Chondrocyte (in vitro differentiated cells): ENCODE data around the gene GLCCI1. TPM values are rescaled to one million over a fixed set of nuclear protein-coding genes. Genes with fewer than 3 reads are reported as not detected.
"Not testable (repeated sequence)": the region's sequence is repeated elsewhere in the genome, so short reads cannot be mapped to it uniquely, and the experiment has no call there.

ENCODE experiments used
- DNase-seq: peaks from one replicate; pipeline ENCODE4 v3.0.0; 2021; ENCODE audit warnings: mixed read lengths, low spot score
- H3K27ac Mint-ChIP-seq: one replicate; pipeline ENCODE4 v1.8.0; 2021; ENCODE audit warnings: mild to moderate bottlenecking, moderate library complexity, mixed read lengths; ENCODE audit not compliant: unreplicated experiment
- H3K27me3 Mint-ChIP-seq: 2 replicates; pipeline ENCODE4 v1.8.0; 2021; ENCODE audit warnings: low read depth, mixed read lengths
- H3K36me3 Mint-ChIP-seq: 2 replicates; pipeline ENCODE4 v1.8.0; 2021; ENCODE audit warnings: low read depth, mixed read lengths
- H3K4me1 Mint-ChIP-seq: 2 replicates; pipeline ENCODE4 v1.8.0; 2021; ENCODE audit warnings: low read depth, mild to moderate bottlenecking, mixed read lengths
- H3K4me3 Mint-ChIP-seq: one replicate; pipeline ENCODE4 v1.8.0; 2021; ENCODE audit warnings: mild to moderate bottlenecking, moderate library complexity, mixed read lengths; ENCODE audit not compliant: unreplicated experiment
- H3K9me3 Mint-ChIP-seq: 2 replicates; pipeline ENCODE4 v1.8.0; 2021; ENCODE audit warnings: low read depth, mixed read lengths
- CTCF ChIP-seq: fragments of 200-600 bp; sonication (generic); IDR thresholded peaks from 2 replicates; pipeline ENCODE4 v1.5.0; 2021; ENCODE audit warnings: antibody characterized with exemption, mild to moderate bottlenecking, moderate library complexity
- total RNA-seq: library from RNA; stranded (reverse); gene quantifications from 3 replicates; pipeline ENCODE4 v1.2.1, GENCODE V29; 2021

GLCCI1 gene
- total RNA-seq, 1 donor from 2014 or later, result 10.2 TPM

- Mint-ChIP-seq H3K4me3 (no peak overlapping the region), H3K4me1 (no peaks in the 10 kb centered on the region), H3K27ac (no peak overlapping the region), H3K27me3 (no peaks in the 10 kb centered on the region), H3K9me3 (no peaks in the 10 kb centered on the region), H3K36me3 (peaks cover 4% of the 10 kb centered on the region)
- no peak for DNase-seq
- TF ChIP-seq CTCF, result no peak
Observed at GRCh38 chr7:8089036-8089780, 120.6 kb downstream of the GLCCI1 start.

GRCh38 chr7:8092140-8092539, 123.5 kb downstream of the GLCCI1 start:
- H3K9me3 Mint-ChIP-seq, result peaks cover 2% of the 10 kb centered on the region
- TF ChIP-seq CTCF, result no peak
- no peak for DNase-seq

GRCh38 chr7:8094164-8095140, 125.9 kb downstream of the GLCCI1 start:
- peaks cover 23% of the 10 kb centered on the region for H3K9me3 Mint-ChIP-seq
- no peak overlapping the region for H3K4me3 Mint-ChIP-seq
- peaks cover 9% of the 10 kb centered on the region for H3K36me3 Mint-ChIP-seq
- no peaks in the 10 kb centered on the region for H3K4me1 Mint-ChIP-seq
- no peaks in the 10 kb centered on the region for H3K27me3 Mint-ChIP-seq
- no peak for DNase-seq
- TF ChIP-seq CTCF, result no peak
- no peak overlapping the region for H3K27ac Mint-ChIP-seq

More at GRCh38 chr7:8092140-8092539, 123.5 kb downstream of the GLCCI1 start:
- Mint-ChIP-seq H3K27ac (no peak overlapping the region), H3K36me3 (peaks cover under 1% of the 10 kb centered on the region), H3K4me1 (no peaks in the 10 kb centered on the region), H3K27me3 (no peaks in the 10 kb centered on the region), H3K4me3 (no peak overlapping the region)

- H3K4me3 Mint-ChIP-seq, H3K27me3 Mint-ChIP-seq, H3K27ac Mint-ChIP-seq, DNase-seq, H3K4me1 Mint-ChIP-seq: not testable (repeated sequence)
- H3K36me3 Mint-ChIP-seq, result peaks cover 11% of the 10 kb centered on the region
- peaks cover 35% of the 10 kb centered on the region for H3K9me3 Mint-ChIP-seq
Observed at GRCh38 chr7:8101292-8101691, 132.7 kb downstream of the GLCCI1 start.

GRCh38 chr7:8103282-8103681, 134.7 kb downstream of the GLCCI1 start:
- no peak for DNase-seq
- Mint-ChIP-seq H3K27me3 (no peaks in the 10 kb centered on the region), H3K4me3 (no peak overlapping the region), H3K9me3 (peaks cover 25% of the 10 kb centered on the region), H3K36me3 (peaks cover 5% of the 10 kb centered on the region), H3K4me1 (peaks cover 3% of the 10 kb centered on the region), H3K27ac (no peak overlapping the region)
- TF ChIP-seq CTCF, result no peak
